CD8-positive, alpha-beta memory T cell (primary cell): ENCODE measurements around the gene TMEM26. TPM values are rescaled to one million over a fixed set of nuclear protein-coding genes. Genes with fewer than 3 reads are reported as not detected.

ENCODE experiments used
- CTCF ChIA-PET: fragments of 350-600 bp; sonication (Branson Sonifier 250); formaldehyde crosslinking; loops from one replicate; lab custom pipeline; 2021; ENCODE audit warnings: antibody characterized with exemption; lab: Charles Lee
- POLR2A ChIA-PET: fragments of 350-600 bp; sonication (Branson Sonifier 250); formaldehyde crosslinking; loops from one replicate; lab custom pipeline; 2021; ENCODE audit warnings: antibody characterized with exemption; lab: Charles Lee
- DNase-seq, 5 donors: peaks; one replicate each; pipeline versions ENCODE4 v3.0.0 to v3.0.0-alpha.2; 2020 to 2022; ENCODE audit warnings: mixed read lengths in 1 of 5
- H3K27ac ChIP-seq: one replicate; pipeline ENCODE4 v1.7.0; 2013; ENCODE audit warnings: low read depth, mild to moderate bottlenecking, low read length, moderate library complexity
- H3K27me3 ChIP-seq: 2 replicates; pipeline ENCODE4 v1.7.0; 2013; ENCODE audit warnings: low read length, mild to moderate bottlenecking; ENCODE audit not compliant: insufficient read depth, poor library complexity, severe bottlenecking
- H3K36me3 ChIP-seq: 2 replicates; pipeline ENCODE4 v1.7.0; 2013; ENCODE audit warnings: mild to moderate bottlenecking, low read length, moderate library complexity; ENCODE audit not compliant: insufficient read depth
- H3K4me1 ChIP-seq: 2 replicates; pipeline ENCODE4 v1.7.0; 2013; ENCODE audit warnings: mild to moderate bottlenecking, low read length, moderate library complexity; ENCODE audit not compliant: insufficient read depth
- H3K4me3 ChIP-seq: 2 replicates; pipeline ENCODE4 v1.7.0; 2013; ENCODE audit warnings: mild to moderate bottlenecking, low read length
- H3K9me3 ChIP-seq: 2 replicates; pipeline ENCODE4 v1.7.0; 2013; ENCODE audit warnings: mild to moderate bottlenecking, low read length
- H3K27ac Mint-ChIP-seq, 8 donors: one replicate each; pipeline ENCODE4 v1.8.0; 2020 to 2021; ENCODE audit warnings: mixed read lengths in 8 of 8, mild to moderate bottlenecking in 6 of 8, inconsistent platforms in 3 of 8, moderate library complexity in 3 of 8
- H3K27me3 Mint-ChIP-seq, 2 donors: one replicate each; pipeline ENCODE4 v1.8.0; 2020 to 2021; ENCODE audit warnings: mixed read lengths in 2 of 2, mild to moderate bottlenecking in 1 of 2, moderate library complexity in 1 of 2
- H3K36me3 Mint-ChIP-seq, 3 donors: one replicate each; pipeline ENCODE4 v1.8.0; 2020 to 2021; ENCODE audit warnings: mixed read lengths in 3 of 3, inconsistent platforms in 1 of 3, mild to moderate bottlenecking in 1 of 3
- H3K4me1 Mint-ChIP-seq, 3 donors: one replicate each; pipeline ENCODE4 v1.8.0; 2020 to 2021; ENCODE audit warnings: mixed read lengths in 3 of 3, inconsistent platforms in 1 of 3, mild to moderate bottlenecking in 1 of 3
- H3K4me3 Mint-ChIP-seq, 7 donors: one replicate each; pipeline ENCODE4 v1.8.0; 2020 to 2021; ENCODE audit warnings: mixed read lengths in 7 of 7, mild to moderate bottlenecking in 6 of 7, moderate library complexity in 4 of 7, inconsistent platforms in 2 of 7
- H3K9me3 Mint-ChIP-seq, 5 donors: one replicate each; pipeline ENCODE4 v1.8.0; 2020 to 2022; ENCODE audit warnings: mixed read lengths in 5 of 5, mild to moderate bottlenecking in 3 of 5, moderate library complexity in 2 of 5, inconsistent platforms in 1 of 5
- polyA plus RNA-seq: library from polyadenylated mRNA; unstranded; fragments of 300-500 nt; fragmentation: Illumina TruSeq; gene quantifications from one replicate; pipeline ENCODE4 v1.2.3, GENCODE V29; 2021
- total RNA-seq, 2 experiments: library from RNA; stranded (reverse); gene quantifications; one replicate each; pipeline ENCODE4 v1.2.3, GENCODE V29; 2021

The TMEM26 gene
- total and polyA plus RNA-seq, 3 experiments from 2014 or later, result not detected

- DNase-seq, result no peak
- ChIA-PET POLR2A (no interaction called here), CTCF (no interaction called here)
- Mint-ChIP-seq H3K4me1 (no peaks in the 10 kb centered on the region), H3K27me3 (peaks cover 0 to 2% of the 10 kb centered on the region in 2 donors), H3K4me3 (no peak overlapping the region), H3K9me3 (peaks cover 0 to 3% (median 0%) of the 10 kb centered on the region in 5 donors), H3K27ac (no peak overlapping the region), H3K36me3 (no peaks in the 10 kb centered on the region)
- Histone ChIP-seq H3K36me3 (no peaks in the 10 kb centered on the region), H3K9me3 (no peaks in the 10 kb centered on the region), H3K4me3 (no peak overlapping the region), H3K4me1 (no peaks in the 10 kb centered on the region), H3K27me3 (no peaks in the 10 kb centered on the region), H3K27ac (no peak overlapping the region)
These were observed 88.6 kb downstream of the TMEM26 start for GRCh38 chr10:61364619-61365018.

GRCh38 chr10:61363006-61363405, 90.2 kb downstream of the TMEM26 start:
- H3K9me3 Mint-ChIP-seq, result no peaks in the 10 kb centered on the region
- H3K36me3 Mint-ChIP-seq, result no peaks in the 10 kb centered on the region
- Histone ChIP-seq H3K4me3 (no peak overlapping the region), H3K27me3 (no peaks in the 10 kb centered on the region), H3K4me1 (no peaks in the 10 kb centered on the region), H3K9me3 (no peaks in the 10 kb centered on the region), H3K36me3 (no peaks in the 10 kb centered on the region), H3K27ac (no peak overlapping the region)
- ChIA-PET CTCF (no interaction called here), POLR2A (no interaction called here)
- H3K27me3 Mint-ChIP-seq, result peaks cover 0 to 6% of the 10 kb centered on the region in 2 donors
- H3K27ac Mint-ChIP-seq, result no peak overlapping the region
- no peak overlapping the region for H3K4me3 Mint-ChIP-seq
- H3K4me1 Mint-ChIP-seq, result no peaks in the 10 kb centered on the region
- no peak for DNase-seq

GRCh38 chr10:61359452-61359851, 93.7 kb downstream of the TMEM26 start:
- H3K4me3 Mint-ChIP-seq, result no peak overlapping the region
- no peak for DNase-seq
- Histone ChIP-seq H3K9me3 (no peaks in the 10 kb centered on the region), H3K36me3 (no peaks in the 10 kb centered on the region), H3K4me3 (no peak overlapping the region), H3K27me3 (no peaks in the 10 kb centered on the region), H3K27ac (no peak overlapping the region), H3K4me1 (no peaks in the 10 kb centered on the region)
- H3K27me3 Mint-ChIP-seq, result peaks cover 0 to 5% of the 10 kb centered on the region in 2 donors
- H3K36me3 Mint-ChIP-seq, result no peaks in the 10 kb centered on the region
- no peak overlapping the region for H3K27ac Mint-ChIP-seq
- ChIA-PET CTCF (no interaction called here), POLR2A (no interaction called here)
- no peaks in the 10 kb centered on the region for H3K4me1 Mint-ChIP-seq
- H3K9me3 Mint-ChIP-seq, result no peaks in the 10 kb centered on the region

GRCh38 chr10:61357687-61358086, 95.5 kb downstream of the TMEM26 start:
- no peak for DNase-seq
- H3K36me3 Mint-ChIP-seq, result no peaks in the 10 kb centered on the region
- H3K36me3 ChIP-seq, result no peaks in the 10 kb centered on the region
- no peaks in the 10 kb centered on the region for H3K27me3 ChIP-seq
- CTCF ChIA-PET, result no interaction called here
- POLR2A ChIA-PET, result no interaction called here
- H3K4me3 Mint-ChIP-seq, result no peak overlapping the region
- no peaks in the 10 kb centered on the region for H3K4me1 ChIP-seq
- no peak overlapping the region for H3K4me3 ChIP-seq
- H3K9me3 ChIP-seq, result no peaks in the 10 kb centered on the region
- H3K27ac ChIP-seq, result no peak overlapping the region
- H3K27me3 Mint-ChIP-seq, result peaks cover 4 to 7% of the 10 kb centered on the region in 2 donors
- no peaks in the 10 kb centered on the region for H3K9me3 Mint-ChIP-seq
- no peaks in the 10 kb centered on the region for H3K4me1 Mint-ChIP-seq
- no peak overlapping the region for H3K27ac Mint-ChIP-seq

Other genes with a start within 250 kb of the TMEM26 start
- gene CABCOCO1, start 209.5 kb upstream of the TMEM26 start, total RNA-seq, result not detected
- not detected for gene CABCOCO1, start 209.5 kb upstream of the TMEM26 start, polyA plus RNA-seq